T-helper 2 cell (primary cell): ENCODE measurements around the gene CHST11.
"Not testable (repeated sequence)": the region's sequence is repeated elsewhere in the genome, so short reads cannot be mapped to it uniquely, and the experiment has no call there.

Experiments used
- DNase-seq, 5 experiments: peaks; one replicate each; pipeline versions ENCODE4 v3.0.0 to v3.0.0-alpha.2; 2012 to 2022

The CHST11 gene

DNA sequence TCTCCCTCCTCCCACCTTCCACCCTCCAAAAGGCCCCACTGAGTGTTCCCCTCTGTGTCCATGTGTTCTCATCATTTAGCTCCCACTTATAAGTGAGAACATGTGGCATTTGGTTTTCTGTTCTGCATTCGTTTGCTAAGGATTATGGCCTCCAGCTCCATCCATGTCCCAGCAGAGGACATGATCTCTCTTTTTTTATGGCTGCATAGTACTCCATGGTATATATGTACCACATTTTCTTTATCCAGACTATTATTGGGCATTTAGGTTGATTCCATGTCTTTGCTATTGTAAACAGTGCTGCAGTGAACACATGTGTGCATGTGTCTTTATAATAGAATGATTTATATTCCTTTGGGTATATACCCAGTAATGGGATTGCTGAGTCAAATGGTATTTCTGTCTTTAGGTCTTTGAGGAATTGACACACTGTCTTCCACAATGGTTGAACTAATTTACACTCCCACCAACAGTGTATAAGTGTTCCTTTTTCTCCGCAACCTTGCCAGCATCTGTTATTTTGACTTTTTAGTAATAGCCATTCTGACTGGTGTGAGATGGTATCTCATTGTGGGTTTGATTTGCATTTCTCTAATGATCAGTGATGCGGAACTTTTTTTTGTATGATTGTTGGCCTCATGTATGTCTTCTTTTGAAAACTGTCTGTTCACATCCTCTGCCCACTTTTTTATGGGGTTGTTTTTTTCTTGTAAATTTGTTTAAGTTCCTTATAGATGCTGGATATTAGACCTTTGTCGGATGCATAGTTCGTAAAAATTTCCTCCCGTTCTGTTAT, 287.2 kb downstream of the CHST11 start:
- DNase-seq = not testable (repeated sequence)

DNA sequence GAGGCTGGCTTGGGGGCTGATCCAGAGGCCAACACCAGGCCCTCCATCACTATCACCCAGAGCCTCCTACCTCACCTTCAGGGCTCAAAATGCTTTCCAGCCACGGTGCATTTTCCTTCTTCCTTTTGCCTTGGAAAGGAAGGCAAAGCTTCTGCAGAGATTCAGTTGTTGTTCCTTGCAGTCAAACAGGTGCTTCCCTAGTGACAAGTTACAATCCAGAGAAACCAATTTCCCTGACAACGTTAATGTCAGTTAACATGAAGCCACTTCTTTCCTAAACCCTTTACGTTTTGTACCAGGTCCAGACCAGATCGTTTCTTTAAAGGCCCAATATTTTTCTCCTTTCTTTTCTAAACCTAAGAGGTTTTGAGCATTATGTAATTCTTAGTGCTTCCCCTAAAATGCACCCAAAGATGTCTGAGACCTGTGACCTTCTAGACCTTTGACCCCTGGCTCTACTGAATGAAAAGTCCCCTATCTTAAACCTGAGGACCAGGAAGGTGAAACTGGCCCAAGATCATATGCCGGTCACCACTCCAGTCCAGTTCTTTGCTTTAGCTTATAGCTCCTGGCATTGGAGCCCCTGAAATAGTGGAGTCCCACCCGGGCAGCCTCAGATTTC, 289.8 kb downstream of the CHST11 start:
- no peak for DNase-seq

DNA sequence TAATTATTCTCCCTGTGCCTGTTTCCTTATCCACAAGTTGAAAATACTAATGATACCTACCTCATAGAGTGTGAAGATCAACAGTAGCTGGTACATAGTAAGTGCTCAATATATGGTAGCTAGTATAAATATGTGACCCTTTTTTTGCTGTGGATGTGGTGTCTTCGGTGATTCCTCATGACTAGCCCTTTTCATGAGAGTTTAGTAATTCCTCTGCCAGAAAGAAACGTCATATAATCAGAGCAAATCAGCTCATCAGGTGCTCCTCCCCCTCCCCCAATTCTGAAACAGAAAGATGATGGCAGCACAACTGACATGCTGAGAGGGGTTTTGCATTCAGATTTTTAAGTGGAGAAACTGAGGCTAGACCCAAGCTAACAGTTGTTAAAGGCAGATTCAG, 290.6 kb downstream of the CHST11 start:
- no peak for DNase-seq

DNA sequence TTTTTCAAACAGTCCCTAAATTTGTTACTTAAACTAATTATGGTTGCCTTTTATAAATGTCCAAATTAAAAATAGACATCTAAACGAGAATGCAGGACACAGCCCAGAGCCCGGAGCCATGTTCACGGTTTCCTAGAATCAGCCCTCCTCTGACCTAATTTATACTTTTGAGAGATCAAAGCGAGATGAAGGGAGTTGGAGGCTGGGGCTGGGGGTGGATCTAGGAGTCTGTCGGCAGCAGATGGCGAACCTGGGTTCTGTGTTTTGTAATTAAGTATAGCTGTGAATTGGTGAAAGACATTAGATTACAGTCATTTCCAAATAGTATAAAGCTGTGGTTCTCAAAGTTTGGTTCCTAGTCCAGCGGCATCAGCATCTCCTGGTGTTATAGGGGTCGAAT, 291.2 kb downstream of the CHST11 start:
- DNase-seq = no peak

DNA sequence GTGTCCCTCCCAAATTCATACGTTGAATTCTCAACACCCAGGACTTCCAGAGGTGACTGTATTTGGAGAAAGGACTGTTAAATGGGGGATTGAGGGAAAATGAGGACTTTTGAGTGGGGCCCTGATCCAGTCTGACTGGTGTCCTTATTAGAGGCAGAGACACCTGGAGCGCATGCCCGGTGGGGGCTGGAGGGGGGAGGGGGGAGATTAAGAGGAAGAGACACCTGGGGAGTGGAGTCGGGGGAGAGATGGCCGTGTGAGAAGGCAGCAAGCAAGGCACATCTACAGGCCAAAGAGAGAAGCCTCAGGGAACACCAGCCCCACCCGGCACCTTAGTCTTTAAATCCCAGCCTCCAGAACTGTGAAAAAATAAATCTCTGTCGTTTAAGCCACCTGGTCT, 291.6 kb downstream of the CHST11 start:
- no peak for DNase-seq

DNA sequence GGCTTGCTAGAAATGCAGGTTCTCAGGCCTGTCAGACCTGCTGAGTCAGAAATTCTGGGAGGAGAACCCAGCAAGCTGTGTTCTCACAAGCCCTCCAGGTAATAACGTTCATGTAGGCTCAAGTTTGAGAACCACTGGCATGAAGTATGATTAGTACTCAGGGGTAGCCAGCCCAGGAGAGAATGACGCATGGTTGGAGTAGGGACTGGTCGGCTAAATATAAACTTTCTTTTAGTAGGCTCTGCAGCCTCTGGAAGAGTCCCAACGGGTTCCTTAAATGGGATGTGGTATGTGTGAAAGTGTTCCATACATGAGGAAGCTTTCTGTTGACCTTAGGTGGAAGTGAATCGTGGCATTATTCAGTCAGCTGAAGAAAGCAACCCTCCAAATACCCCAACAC, 292.0 kb downstream of the CHST11 start:
- no peak for DNase-seq

DNA sequence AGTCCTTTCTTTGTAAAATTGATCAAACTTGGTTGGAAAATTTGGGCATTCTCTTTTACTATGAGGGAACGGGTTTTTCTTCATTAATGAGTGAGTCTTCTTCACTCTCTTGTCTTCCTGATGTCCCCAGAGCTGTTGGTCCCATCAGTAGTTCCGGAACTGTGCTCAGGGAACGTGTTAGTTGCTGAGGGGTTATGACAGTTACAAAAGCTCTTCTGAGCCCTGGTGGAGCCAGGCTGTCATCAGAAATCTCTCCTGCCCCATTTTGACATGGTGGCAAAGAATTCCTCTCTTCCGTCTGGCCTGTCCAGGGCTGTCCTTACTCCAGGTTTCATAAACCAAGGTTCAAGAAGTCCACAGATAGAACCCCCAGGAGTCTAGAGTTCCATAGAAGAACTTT, 292.8 kb downstream of the CHST11 start:
- no peak for DNase-seq

DNA sequence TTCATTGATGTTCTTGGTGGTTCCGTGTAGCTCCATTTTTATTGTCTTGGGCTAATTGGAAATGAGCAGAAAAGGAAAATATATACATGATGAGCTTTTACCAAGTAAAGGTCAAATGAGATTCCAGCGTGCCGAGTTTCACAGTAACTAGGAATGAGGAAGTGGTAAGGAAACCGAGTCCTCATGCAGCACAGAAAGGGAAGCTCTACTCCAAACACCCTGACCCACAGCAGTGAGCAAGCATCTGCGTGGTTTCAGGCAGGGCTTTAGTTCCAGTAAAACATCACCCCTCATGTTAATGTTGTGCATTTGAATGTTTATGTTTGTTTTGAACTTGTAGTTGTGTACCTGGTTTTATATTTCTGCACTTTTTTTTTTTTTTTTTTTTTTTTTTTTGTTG, 293.3 kb downstream of the CHST11 start:
- no peak for DNase-seq

DNA sequence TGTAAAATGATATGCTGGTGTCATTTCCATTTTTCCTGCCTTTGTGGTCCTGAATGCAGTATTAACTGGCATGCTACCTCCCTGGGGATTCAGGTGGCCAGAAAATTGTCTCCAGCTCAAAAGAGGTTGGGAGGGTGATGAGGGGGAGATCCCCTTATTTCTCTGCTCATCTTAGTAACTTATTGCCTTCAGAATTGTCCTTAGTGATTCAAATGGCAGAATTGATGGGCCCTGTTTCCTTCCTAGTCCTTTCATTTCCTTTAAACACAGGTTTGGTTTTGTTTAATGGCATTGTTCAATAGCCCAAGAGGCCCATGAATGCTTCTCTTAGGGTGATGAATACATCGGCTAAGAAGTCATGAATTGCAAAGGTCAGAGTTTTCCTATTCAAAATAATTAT, 294.4 kb downstream of the CHST11 start:
- DNase-seq = no peak

DNA sequence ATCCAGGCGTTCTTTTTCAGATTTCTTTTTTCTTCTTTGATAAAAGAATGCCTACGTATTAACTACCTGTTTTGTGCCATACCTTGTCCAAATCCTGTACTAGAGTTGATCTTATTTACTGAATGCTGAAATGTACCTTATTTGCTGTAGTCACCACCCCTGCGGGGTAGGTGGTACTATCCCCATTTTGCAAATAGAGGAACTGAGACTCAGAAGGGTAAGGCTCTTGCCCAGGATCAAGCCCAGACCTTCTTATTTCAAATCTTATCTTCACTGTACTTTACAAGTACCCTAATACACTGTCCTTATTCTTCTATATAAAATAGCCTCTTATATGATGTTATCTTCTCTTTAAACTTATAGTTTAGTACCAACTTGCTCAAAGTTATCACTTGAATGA, 294.8 kb downstream of the CHST11 start:
- no peak for DNase-seq

DNA sequence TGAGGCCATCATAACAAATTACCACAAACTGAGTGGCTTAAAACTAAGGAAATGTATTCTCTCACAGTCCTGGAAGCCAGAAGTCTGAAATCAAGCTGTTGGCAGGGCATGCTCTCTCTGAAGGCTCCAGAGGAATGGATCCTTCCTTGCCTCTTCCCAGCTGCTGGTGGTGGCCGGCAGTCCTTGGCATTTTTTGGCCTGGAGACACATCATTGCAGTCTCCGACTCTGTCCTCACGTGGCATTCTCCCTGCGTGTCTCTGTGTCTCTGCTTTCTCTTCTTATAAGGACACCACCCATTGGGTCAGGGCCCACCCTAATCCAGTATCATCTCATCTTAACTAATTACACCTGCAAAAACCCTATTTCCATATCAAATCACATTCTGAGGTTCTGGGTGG, 295.3 kb downstream of the CHST11 start:
- DNase-seq = no peak

DNA sequence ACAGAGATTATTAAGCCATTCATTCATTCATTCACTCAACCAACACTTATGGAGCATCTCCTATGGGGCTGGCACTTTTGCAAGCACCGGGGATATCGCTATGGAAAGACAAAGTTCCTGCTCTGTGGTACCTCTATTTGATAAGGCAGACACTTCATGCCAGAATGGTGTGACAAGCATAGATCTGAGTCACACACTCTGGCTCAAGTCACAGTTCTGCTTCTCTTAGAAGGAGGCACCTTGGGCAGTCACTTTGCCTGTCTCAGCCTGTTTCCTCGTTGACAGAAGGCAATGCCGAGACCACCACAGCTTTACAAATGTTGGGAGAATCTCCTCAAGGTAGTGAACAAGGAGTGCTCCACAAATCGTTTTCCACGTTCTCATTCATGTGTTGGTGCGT, 296.1 kb downstream of the CHST11 start:
- DNase-seq = no peak

DNA sequence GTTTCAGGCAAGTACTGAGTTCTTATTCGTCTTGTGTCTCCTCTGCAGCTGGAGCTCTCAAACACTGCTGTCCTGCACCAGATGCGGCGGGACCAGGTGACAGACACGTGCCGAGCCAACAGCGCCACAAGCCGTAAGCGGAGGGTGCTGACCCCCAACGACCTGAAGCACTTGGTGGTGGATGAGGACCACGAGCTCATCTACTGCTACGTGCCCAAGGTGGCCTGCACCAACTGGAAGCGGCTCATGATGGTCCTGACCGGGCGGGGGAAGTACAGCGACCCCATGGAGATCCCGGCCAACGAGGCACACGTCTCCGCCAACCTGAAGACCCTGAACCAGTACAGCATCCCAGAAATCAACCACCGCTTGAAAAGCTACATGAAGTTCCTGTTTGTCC, 300.2 kb downstream of the CHST11 start:
- no peak for DNase-seq

DNA sequence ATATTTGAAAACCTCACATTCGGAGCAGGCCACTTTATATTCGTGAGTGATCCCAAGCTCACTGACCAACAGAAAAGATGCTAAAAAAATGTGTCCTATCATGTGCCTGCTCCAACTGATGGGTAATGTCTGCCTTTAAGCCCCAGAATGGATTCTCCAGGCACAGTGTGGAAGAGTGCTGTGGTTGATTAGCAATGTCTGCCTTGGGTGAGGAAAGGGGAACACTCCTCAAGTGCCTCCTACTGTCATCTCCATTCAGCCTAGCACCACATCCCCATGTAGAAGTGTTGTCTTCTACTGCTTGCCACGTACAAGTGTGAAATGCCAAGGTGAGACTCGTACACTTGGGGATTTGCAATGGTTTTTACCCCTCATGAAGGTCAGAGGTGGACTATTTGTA, 302.0 kb downstream of the CHST11 start:
- DNase-seq = no peak

DNA sequence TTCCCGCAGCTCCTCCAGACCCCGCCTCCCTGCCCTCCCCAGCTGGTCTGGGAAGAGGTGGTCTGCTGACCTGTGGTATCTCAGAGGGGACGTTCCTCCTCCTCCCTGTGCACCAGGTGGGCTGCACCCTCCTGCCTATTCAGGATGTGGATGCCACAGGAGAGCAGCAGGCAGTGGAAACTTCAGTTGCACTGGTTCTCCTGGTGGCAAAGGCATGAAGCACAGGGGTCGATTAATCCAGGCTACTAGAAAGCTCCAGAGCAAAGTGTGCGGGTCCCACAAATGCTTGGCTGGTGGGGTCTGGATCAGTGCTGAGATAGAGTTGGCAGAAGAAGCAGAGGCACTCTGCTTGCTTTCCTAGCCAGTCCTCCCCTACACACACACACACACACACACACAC, 304.3 kb downstream of the CHST11 start:
- DNase-seq = no peak

DNA sequence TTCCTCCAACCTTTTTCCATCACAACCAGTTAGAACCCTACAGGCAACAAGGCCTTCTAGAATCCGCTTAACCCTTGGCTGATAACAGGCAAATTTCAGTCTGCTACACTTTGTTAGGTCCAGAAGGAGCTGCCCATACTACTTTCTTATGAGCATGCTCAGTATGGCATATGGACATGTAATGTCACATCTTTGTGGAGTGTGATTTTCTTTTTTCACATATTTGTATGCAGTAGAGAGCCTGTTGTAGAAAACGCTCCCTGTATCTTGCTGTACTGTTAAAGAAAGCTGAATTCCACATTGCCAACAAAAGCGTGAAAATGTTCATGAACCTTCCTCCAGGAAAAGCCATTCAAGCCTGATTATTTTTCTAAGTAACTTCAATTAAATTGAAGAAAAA, 304.9 kb downstream of the CHST11 start:
- no peak for DNase-seq

DNA sequence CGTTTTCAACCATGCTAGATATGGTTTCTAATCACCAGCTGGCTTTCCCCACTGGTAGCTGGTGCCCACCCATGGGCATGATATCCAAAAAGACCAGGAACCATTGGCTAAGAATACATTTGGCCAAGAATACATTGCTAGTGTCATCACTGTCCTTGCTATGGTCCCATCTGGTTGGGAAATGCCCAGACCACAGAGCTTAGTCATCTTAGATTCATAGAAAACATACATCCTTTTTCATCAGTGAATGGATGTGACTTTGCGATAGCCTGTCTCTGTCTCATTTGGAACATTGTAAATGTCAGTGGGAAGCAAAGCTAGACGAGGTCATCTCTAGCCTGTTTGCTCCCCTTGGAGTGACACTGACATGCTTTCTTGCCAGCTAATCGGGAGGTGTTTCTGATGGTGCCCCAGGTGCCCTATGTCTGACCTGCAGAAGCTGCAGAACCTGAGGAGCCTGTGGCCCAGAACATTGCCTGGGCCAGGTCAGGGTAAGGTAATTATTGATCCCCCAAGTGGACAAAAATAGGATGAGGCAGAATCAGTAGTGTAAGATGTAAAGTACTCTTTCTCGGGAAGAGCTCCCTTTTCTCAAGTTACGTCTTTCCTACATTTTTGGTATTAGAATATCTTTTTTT, 306.5 kb downstream of the CHST11 start:
- peak in 1 of 5 experiments; percentile 35 for DNase-seq

DNA sequence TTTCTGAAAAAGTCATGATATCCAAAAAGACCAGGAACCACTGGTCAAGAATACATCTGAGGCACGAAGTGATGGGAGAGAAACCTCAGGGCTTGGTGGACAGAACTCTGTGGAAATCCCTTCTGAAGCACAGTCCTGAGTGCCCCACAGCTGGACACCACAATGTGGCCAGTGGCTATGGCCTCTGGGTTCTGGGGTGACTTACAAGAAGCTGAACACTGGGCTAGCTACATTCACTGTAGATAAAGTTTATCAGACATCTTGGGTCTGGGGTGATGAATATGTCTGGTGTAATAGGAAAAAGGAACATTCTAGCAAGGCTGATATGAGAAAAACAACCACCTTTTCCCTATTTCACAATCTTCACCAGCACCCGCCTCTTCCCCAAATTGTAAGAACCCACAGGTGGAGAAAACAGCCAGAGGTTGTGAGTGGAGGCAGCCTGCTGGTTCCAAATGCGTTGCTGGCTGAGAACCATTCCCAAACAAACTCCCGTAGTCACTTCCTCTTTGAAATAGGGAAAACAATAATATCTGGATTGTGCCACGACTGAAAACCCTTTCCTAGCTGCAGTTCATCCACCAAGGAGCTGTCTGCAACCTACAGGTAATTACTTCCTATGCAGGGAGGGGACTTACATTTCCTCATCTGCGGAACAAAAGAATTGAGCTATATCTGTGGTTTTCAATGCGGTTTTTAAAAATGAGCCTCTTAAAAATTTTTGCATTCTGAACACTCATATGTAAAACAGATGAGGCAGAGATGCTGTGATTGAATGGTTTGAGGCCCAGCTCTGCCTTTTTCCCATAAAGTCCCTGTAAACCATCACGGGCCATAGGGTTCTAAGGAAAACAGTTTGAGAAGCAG, 307.7 kb downstream of the CHST11 start:
- DNase-seq = peak in 1 of 5 experiments; percentile 61

DNA sequence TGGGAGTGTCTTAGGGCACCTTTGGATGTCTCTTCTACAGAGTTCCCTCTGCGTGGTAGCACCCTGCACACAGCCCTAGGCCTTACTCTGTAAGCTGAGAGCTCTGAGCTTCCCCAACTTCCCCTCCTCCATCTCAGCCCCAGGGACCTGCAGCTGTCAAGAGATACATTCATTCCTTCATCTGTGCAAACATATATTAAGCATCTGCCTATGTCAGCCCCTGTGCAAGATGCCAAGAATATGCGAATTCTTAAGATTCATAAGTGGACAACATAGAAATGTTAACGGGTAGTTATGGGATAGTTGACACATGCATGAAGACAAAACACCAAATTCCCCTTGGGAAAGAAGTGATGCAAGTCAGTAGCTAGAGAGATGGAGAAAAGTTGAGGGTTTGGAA, 310.5 kb downstream of the CHST11 start:
- no peak for DNase-seq

DNA sequence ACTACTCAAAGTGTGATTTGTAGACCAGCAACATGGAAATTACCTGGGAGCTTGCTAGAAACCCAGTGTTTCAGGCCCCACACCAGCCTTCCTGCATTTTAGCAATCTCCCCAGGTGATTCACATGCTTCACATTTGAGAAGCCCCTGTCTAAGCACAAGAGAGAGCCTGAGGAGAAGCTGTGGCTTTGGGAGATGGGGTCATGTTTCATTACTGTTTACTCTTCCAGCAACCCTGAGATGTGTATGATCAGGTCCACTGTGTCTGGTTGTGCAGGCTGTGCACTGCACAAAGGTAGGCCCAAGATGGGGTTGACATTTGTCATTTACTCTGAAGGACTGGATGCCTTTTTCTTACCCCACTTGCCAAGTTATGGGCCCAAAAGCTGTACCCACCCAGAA, 311.3 kb downstream of the CHST11 start:
- no peak for DNase-seq

DNA sequence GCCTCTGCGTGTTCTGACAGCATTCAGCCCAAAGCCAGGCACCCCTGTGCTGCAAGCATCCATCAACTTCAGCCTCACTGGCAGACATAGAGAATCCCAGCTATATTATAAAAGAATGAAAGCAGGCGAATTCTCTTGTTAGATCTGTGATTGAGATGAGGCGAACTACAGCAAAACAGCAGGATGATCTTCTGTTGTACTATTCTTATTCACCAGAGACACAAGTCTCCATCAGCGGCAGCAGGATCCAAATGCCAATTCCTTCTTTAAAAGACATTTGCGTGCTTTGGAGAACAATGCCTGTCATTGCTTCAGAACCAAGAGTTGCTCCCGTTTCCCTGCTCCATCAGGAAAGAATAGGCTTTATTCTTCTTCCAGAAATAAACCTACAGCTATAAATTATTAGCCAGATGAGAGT, 312.4 kb downstream of the CHST11 start:
- DNase-seq = no peak

DNA sequence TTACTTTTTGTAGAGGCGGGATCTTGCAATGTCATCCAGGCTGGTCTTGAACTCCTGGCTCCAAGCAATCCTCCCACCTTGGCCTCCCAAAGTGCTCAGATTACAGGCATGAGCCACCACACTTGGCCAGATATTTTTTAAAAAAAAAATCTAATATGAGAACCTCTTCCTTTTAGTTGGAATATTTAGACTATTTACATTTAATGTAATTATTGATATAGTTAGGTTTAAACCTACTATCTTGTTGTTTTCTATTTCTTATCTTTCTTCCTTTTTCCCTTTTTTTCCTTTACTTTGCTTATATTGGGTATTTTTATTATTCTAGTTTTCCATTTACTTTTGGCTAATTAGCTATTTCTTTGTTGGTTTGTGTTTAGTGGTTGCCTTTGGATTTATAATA, 315.6 kb downstream of the CHST11 start:
- DNase-seq = no peak

DNA sequence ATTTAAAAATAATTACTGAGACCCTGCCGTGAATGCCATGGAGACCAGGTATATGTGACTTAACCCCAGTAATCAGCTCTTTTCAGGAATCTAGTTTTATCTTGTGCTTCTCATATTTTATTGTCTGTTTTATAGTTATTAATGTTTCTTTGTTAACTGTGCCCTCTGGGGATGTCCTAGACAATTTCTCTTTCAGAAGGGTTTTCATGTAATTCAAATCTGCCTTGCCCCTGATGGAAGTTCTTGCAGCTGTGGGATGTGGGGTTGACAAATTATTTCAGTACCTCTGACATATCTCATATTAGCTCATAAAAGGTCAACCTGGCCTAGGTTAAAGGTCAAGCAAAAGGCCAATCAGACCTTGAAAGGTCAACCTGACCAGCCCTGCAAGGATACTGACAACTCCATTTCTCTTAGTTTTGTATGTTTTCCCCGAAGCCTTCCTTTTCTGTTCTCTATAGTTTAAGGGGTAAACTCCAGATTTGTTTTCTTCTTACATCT, 319.0 kb downstream of the CHST11 start:
- DNase-seq = no peak
